NT2/D1 (cell line): Measurements from ENCODE around the gene C17orf75.

Experiments
- DNase-seq: peaks from one replicate; pipeline ENCODE4 v3.0.0-alpha.2; 2011; ENCODE audit warnings: low read depth, low spot score
- H3K27me3 ChIP-seq: 2 replicates; pipeline ENCODE4 v1.6.0; 2011; ENCODE audit warnings: mild to moderate bottlenecking; ENCODE audit not compliant: insufficient read length, insufficient read depth
- H3K36me3 ChIP-seq: 2 replicates; pipeline ENCODE4 v1.6.1; 2011; ENCODE audit warnings: mild to moderate bottlenecking, low read length, mixed read lengths; ENCODE audit not compliant: insufficient read depth, insufficient read length
- H3K4me1 ChIP-seq: 2 replicates; pipeline ENCODE4 v1.5.1; 2011; ENCODE audit not compliant: insufficient read depth, insufficient read length
- H3K4me3 ChIP-seq: 2 replicates; pipeline ENCODE4 v1.5.1; 2011; ENCODE audit warnings: low read depth; ENCODE audit not compliant: insufficient read length
- H3K9ac ChIP-seq: 2 replicates; pipeline ENCODE4 v1.6.0; 2011; ENCODE audit warnings: low read depth; ENCODE audit not compliant: insufficient read length
- H3K9me3 ChIP-seq: 2 replicates; pipeline ENCODE4 v1.5.1; 2011; ENCODE audit warnings: mild to moderate bottlenecking, low read length; ENCODE audit not compliant: insufficient read depth
- SUZ12 ChIP-seq: IDR thresholded peaks from 2 replicates; pipeline ENCODE4 v1.6.1; 2011; ENCODE audit not compliant: insufficient read length, insufficient read depth; ENCODE audit errors: extremely low read depth
- YY1 ChIP-seq: IDR thresholded peaks from 2 replicates; pipeline ENCODE4 v1.6.1; 2011; ENCODE audit not compliant: insufficient read length, insufficient read depth
- ZNF274 ChIP-seq: IDR thresholded peaks from 2 replicates; pipeline ENCODE4 v1.6.1; 2011; ENCODE audit warnings: mild to moderate bottlenecking, low read depth, low read length

C17orf75 gene

DNA sequence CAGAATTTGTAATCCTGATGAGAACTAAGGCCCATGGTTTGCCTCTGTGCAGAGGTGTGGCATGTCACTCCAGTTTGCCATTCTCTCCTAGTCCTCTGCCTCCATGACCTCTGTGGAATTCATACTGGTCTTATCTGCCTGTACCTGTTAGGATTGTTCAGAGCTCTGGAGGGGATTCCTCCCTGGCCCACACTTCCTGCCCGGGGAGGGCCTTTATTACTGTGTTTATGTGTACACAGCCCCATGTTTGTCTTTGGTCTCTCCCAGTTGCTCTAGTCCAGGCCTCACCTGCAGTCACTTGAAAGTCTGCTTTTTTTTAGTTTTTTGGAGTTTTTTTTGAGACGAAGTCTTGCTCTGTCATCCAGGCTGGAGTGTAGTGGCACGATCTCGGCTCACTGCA, 39.9 kb downstream of the C17orf75 start:
- TF ChIP-seq YY1: no peak
- TF ChIP-seq ZNF274: no peak
- no peak for TF ChIP-seq SUZ12
- DNase-seq: no peak
- Histone ChIP-seq H3K9ac (peak overlapping the region; percentile 50), H3K36me3 (no peaks in the 10 kb centered on the region), H3K4me1 (peaks cover 10% of the 10 kb centered on the region), H3K27me3 (no peaks in the 10 kb centered on the region), H3K9me3 (no peaks in the 10 kb centered on the region), H3K4me3 (no peak overlapping the region)

DNA sequence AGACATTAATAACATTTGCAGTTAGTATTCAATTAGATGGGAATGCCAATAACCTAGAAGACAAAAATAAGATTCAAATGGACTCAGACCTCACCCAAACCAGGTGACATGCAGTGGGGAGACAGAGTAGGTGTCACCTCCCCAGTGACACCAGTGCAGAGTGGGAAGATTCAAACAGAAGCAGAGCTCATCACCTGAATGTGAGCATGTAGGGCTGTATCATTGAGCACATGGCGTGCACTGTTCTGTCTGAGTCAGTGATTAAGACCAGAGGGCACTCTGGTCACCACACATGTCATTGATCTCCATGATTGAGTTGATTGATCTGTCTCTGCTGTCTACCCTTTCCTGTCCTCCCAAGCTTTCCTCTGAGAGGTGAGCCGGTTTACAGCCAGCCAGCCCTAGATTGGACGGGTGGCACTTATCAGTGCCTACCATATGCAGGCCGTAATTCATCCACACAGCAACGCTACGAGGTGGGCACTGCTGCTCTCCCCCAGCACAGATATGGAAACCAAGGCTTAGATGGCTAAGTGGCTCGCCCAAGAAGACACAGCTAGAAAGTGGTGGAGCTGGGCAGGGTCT, 42.3 kb downstream of the C17orf75 start:
- Histone ChIP-seq H3K36me3 (no peaks in the 10 kb centered on the region), H3K4me3 (no peak overlapping the region), H3K9me3 (no peaks in the 10 kb centered on the region), H3K4me1 (peaks cover 7% of the 10 kb centered on the region), H3K27me3 (no peaks in the 10 kb centered on the region), H3K9ac (no peak overlapping the region)
- no peak for TF ChIP-seq SUZ12
- TF ChIP-seq YY1: no peak
- no peak for TF ChIP-seq ZNF274
- no peak for DNase-seq

DNA sequence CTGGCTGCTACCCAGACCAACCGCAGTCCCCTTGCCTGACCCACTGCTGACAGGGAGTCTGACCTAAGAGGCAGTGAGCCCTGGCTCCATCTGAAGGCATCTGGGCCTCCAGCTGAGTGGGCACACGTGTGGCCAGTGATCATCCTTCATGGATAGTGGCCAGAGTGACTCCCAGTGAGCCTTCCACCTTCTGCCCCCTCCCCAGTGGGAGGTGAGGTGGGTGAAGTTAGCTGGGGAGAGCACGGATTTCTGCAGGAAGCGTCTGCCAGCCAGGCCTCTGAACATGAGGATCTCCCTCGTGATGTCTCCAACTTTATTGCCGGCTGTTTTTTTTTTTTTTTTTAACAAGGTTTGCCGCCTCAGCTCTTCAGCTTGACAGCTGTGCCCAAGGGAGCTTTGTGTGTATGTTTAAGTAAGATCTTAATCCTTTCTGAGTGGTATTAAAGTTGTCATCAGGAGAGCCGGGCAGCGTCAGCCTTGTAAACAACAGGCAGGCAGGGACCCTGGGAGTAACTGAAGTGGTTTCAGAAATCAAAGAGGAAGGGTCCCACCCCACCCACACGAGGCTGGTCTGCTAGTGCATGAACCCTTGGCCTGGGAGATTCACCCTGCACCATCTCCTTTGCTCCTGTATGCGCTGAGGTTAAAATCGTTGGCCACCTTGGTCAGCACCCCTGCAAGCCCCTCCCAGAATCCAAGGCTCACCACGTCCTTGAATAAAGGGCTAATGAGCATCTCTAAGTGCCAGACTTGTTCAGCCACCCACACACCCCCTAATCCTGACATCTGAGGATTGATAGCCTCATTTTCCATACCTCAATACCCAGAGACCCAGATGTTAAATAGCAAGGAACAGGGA, 43.0 kb downstream of the C17orf75 start:
- Histone ChIP-seq H3K4me3 (no peak overlapping the region), H3K9ac (peak overlapping the region; percentile 36), H3K36me3 (no peaks in the 10 kb centered on the region), H3K9me3 (no peaks in the 10 kb centered on the region), H3K27me3 (no peaks in the 10 kb centered on the region), H3K4me1 (peaks cover 7% of the 10 kb centered on the region)
- no peak for DNase-seq
- no peak for TF ChIP-seq YY1
- no peak for TF ChIP-seq ZNF274
- TF ChIP-seq SUZ12: no peak

DNA sequence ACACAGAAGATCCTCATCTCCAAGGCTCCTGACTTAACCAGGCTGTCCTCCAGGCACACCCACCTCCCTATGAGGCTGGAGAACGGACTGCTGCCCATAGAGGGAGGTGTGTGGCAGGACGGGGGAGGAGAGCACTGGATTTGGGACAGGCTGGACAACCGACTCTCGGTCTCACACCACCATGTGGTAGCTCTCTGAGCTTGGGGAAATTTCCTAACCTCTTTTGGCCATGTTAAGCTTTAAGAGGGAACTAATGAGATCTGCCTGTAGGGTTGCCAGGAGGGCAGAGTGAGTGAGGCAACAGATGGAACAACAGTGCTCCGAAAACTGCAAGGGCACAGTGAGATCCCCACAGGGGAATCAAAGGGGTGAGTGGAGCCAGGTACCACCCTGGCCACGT, 43.7 kb downstream of the C17orf75 start:
- H3K9ac ChIP-seq: no peak overlapping the region

DNA sequence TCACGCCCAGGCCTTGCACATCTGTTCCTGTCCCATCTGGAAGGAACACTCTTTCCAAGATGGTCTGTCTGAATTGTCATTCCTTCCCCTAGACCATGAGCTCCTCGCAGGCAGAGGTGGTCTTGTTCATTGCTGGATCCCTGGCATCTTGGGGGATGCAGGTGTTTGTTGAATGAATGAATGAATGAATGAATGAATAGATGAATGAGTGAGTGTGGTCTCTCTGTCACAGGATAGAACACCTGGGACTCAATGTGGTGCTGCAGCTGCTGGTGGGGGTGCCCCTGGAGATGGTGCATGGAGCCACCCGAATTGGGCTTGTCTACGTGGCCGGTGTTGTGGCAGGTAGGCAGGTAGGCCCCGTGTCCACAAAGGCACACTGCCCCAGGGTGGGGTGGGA, 44.1 kb downstream of the C17orf75 start:
- Histone ChIP-seq H3K4me1 (peaks cover 5% of the 10 kb centered on the region), H3K36me3 (no peaks in the 10 kb centered on the region), H3K4me3 (no peak overlapping the region), H3K9me3 (no peaks in the 10 kb centered on the region), H3K9ac (no peak overlapping the region), H3K27me3 (no peaks in the 10 kb centered on the region)
- DNase-seq: no peak
- no peak for TF ChIP-seq YY1

More for the DNA sequence above, 43.7 kb downstream of the C17orf75 start:
- Histone ChIP-seq H3K9me3 (no peaks in the 10 kb centered on the region), H3K27me3 (no peaks in the 10 kb centered on the region), H3K4me1 (peaks cover 7% of the 10 kb centered on the region), H3K36me3 (no peaks in the 10 kb centered on the region), H3K4me3 (no peak overlapping the region)
- no peak for TF ChIP-seq YY1
- TF ChIP-seq SUZ12: no peak
- no peak for TF ChIP-seq ZNF274
- no peak for DNase-seq

DNA sequence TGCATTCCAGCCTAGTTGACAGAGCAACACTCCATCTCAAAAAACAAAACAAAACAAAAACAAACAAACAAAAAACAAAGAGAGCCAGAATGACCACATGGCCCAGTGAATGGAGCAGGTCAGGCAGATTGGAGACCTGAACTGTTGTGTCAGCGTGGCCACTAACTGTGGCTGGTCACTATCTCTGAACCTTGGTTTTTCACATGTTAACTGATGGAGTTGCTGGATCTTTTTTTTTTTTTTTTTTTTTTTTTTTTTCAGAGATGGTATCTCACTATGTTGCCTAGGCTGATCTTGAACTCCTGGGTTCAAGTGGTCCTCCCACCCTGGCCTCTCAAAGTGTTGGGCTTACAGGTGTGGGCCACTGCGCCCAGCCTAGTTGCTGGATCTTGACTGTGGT, 44.5 kb downstream of the C17orf75 start:
- H3K9ac ChIP-seq: no peak overlapping the region
- H3K4me1 ChIP-seq: peaks cover 4% of the 10 kb centered on the region
- DNase-seq: no peak
- H3K36me3 ChIP-seq: no peaks in the 10 kb centered on the region
- H3K4me3 ChIP-seq: no peak overlapping the region
- H3K9me3 ChIP-seq: no peaks in the 10 kb centered on the region
- TF ChIP-seq SUZ12 (no peak), YY1 (no peak), ZNF274 (no peak)
- H3K27me3 ChIP-seq: no peaks in the 10 kb centered on the region

DNA sequence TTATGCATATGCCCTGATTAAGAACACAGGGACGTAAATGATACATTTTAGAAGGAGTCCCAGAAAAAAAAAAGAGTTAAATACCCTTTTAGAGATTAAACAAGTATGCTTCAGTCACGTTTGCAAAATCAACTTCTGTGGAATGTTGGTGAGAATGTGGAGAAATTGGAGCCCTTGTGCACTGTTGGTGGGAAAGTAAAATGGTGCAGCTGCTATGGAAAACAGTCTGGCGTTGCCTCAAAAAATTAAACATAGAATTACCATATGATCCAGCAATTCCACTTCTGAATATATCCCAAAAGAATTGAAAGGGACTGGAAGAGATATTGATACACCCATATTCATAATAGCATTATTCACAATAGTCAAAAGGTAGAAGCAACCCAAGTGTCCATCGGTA, 49.9 kb downstream of the C17orf75 start:
- Histone ChIP-seq H3K27me3 (no peaks in the 10 kb centered on the region), H3K4me3 (no peak overlapping the region)
- no peak for DNase-seq

More for the DNA sequence above, 49.9 kb downstream of the C17orf75 start:
- TF ChIP-seq ZNF274 (no peak), SUZ12 (no peak), YY1 (no peak)
- no peak overlapping the region for H3K9ac ChIP-seq
- H3K9me3 ChIP-seq: no peaks in the 10 kb centered on the region
- peaks cover 19% of the 10 kb centered on the region for H3K4me1 ChIP-seq
- H3K36me3 ChIP-seq: no peaks in the 10 kb centered on the region
